SK-N-MC (cell line): ENCODE results near the gene CTTN.

Experiments
- EZH2 ChIP-seq: fragments of 200-600 bp; sonication (generic); IDR thresholded peaks from one replicate; pipeline ENCODE4 v1.6.1; 2017; ENCODE audit warnings: antibody characterized with exemption
- POLR2AphosphoS5 ChIP-seq: IDR thresholded peaks from 2 replicates; pipeline ENCODE4 v1.6.1; 2012; ENCODE audit warnings: mild to moderate bottlenecking, low read depth, low read length, borderline replicate concordance

DNA sequence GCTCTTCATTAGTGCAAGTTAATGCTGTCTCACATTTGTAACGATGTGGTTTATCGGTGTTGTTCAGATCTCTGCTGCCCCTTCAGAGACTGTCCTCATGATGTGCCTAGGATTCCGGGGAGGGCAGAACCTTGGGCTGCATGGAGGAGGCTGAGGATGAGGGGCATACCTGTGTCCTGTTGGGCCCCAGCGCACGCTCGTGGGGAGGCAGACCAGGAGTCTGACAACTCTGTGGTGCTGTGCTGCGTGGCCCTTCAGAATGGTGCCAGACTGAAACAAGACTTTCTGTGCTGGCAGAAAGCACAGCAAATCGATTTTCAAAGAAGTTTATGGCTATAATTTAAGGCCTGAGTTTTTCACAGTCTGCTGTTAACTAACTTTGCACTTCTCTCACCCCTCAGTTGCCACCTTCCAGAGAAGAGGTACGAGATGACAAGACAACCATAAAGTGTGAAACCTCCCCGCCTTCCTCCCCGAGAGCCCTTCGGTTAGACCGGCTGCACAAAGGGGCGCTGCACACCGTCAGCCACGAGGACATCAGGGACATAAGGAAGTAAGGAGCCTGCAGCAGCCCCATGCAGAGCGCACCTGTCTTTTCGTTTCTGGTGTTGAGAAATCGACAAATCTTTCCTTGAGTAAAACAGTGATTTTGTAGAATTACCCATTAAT lies 44.3 kb upstream of the CTTN start:
- no peak for TF ChIP-seq POLR2AphosphoS5
- no peak for TF ChIP-seq EZH2
